HG03442 (cell line): ENCODE measurements around the gene DNAJC22.
"Not testable (repeated sequence)": the region's sequence is repeated elsewhere in the genome, so short reads cannot be mapped to it uniquely, and the experiment has no call there.

Experiments
- ATAC-seq: cut with Tn5 transposase; IDR thresholded peaks from one replicate; pipeline ENCODE4 v1.9.1; 2021; ENCODE audit warnings: mild to moderate bottlenecking, moderate library complexity; ENCODE audit not compliant: unreplicated experiment

Gene DNAJC22

DNA sequence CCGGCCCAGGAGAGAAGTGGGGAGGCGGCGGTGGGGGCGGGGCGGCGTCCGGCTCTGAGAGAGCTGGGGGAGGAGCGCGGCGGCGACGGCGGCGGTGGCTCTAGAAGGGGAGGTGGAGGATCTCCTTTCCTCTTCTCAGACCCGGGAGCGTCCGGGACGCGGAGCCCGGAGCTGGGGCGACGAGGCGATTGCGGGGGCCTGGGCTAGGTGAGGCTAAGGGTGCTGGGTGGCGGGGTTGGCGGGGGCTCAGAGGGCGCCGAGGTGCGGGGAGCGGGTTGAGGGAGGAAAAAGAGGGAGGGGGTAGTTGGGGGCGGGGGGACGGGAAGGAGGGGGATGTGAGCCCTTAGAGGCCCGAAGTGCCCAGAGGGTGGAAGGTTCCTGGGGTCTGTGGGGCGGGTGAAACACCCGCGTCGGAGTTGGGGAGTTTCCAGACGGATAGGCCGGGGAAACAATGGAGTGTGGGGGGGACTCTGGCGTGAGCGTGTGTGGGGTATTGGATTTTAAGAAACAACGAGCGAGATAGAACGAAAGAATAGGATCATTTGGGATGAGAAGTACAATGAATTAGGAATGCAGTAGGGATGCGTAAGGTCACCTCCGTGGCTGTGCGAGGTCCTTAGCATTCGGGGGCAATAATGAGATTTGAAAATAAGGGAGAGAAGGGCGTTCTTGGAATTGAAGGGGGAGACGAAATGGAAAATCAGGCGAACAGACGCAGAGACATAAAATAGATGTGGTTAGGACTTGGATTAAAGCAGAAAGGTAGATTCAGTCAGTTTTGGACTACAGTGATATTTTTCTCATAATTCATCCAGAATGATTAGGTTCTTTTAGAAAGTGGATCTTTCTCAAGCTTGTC, 20.9 kb downstream of the DNAJC22 start, which contains the start of gene SPATS2:
Gene SPATS2, plus strand, starts transcription at position 82 of the 859 bp plus-strand sequence. CDS start 93,551 bp downstream, outside the sequence.
- ATAC-seq: no peak

DNA sequence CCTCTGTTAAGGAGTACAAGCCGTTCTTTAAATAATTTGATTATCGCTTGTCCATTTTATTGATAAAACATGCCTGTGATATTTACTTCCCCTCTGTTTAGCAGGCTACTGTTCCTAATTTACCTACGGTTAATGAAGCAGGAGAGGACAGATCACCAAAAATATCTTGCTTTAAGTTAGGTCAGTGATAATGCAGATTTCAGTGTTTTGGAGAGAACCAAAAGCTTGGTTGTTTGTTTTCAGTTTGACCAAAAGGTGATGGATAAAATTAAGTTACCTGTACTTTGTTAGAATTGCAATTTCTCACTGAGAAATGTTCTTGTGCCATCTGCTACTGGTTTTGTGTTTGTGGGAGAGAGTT, 21.5 kb downstream of the DNAJC22 start:
- ATAC-seq: no peak

GRCh38 chr12:49369411-49370145, 22.9 kb downstream of the DNAJC22 start:
- peak; percentile 28 for ATAC-seq

DNA sequence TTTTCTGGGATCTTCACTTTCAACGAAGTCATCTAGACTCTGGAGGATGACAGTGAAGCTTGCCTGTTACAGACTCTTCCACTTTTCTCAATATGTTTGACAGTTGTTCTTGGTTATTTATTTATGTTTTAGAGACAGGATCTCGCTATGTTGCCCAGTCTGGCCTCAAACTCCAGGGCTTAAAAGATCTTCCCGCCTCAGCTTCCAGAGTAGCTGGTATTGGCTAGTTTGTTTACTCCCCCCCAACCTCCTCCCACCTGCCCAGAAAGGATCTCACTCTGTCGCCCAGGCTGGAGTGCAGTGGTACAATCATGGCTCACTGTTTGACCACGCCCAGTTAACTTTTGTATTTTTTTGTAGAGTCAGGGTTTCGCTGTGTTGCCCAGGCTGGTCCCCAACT, 23.9 kb downstream of the DNAJC22 start:
- no peak for ATAC-seq

DNA sequence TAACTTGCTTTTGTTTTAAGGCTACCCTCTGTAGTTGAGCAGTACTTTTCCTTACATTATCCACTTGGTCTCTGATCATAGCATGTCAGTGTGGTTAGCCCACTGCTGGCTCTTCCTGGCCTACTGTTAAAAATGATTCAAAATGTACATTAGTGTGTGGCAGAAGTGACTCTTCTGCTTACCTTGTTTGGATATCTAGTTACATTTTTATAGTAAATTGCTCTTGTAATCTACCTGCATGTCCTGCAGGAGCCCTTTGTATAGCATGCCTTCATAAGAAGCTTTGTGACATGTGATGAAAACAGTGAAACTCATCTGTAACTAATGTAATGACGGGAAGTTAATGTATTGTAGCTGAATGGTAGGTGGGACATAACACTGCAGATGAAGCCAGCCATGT, 28.7 kb downstream of the DNAJC22 start:
- no peak for ATAC-seq

DNA sequence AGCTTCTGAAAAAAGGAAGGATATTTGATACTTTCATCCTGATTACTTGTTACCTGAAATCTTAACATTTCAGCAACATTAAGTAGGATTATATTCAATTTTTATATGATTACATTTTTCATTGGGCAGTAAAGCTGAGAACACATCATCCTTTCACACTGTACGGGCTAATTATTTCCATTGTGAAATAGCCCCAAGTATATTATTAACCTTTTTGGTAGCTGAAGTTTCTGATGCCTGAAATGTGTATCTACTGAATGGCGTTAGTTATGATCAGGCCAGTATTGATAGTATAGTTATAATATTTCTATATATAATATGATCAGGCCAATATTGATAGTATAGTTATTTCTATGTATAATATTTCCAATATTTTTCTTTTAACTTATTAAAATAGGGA, 30.7 kb downstream of the DNAJC22 start:
- no peak for ATAC-seq

- ATAC-seq: not testable (repeated sequence)
These were observed 33.5 kb downstream of the DNAJC22 start for GRCh38 chr12:49380184-49380583.

DNA sequence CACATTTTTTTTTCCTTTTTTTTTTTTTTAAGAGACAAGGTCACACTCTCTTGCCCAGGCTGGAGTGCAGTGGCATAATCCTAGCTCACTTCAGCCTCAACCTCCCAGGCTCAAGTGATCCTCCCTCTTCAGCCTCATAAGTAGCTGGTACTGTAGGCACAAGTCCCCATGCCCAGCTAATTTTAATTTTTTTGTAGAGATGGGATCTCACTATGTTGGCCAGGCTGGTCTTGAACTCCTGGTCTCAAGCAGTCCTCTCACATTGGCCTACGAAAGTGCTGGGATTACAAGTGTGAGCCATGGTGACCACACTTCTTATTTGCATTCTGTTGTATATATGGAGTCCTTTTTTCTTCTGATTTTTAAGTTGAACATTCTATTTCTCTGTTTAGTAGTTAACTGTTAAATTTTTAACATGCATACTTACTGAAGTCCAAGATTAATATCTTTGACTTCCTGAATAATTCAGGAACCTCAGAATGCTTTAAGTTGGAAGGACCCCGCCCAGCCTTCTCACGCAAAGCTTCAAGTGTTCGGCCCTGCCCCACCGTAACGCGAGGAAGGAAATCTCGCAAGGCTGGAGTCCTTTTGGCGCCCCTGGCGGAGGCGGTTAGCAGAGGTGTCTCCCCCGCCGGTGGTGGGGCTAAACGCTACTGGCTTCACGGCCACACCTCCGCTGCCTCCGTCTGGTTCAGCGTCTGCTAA, 42.1 kb downstream of the DNAJC22 start:
- ATAC-seq: no peak

DNA sequence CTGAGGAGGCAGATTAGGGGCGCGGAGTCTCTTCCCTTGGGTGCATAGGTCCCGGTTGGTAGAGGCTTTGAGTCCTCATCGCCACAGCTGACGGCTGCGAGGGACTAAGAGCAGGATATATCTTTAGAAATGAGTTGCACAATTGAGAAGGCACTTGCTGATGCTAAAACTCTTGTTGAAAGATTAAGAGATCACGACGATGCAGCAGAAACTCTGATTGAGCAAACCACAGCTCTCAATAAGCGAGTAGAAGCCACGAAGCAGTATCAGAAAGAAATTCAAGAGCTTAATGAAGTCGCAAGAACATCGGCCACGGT, 42.7 kb downstream of the DNAJC22 start:
- ATAC-seq: no peak

GRCh38 chr12:49397000-49397399, 50.3 kb downstream of the DNAJC22 start:
- ATAC-seq: no peak

DNA sequence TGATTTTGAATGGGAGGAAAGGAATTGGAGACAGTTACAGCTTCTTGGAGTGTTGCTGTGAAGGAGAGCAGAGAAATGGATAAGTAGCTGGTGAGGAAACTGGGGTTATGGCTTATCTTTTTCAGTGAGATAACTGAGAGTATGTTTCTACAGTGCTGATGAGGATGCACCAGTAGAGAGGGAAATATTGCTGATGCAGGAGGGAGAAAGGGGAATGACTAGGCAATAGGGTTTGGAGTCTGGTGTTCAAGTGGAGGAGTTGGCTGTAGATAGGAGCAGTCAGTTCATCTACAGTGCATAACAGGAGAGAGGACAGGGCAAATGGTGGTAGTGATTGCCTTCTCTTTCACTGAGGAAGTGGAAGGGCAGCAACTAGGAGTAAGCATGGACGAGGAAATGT, 53.6 kb downstream of the DNAJC22 start:
- no peak for ATAC-seq
